Liver (tissue), 9 donors: ENCODE results near the gene TNS4. TPM values are rescaled to one million over a fixed set of nuclear protein-coding genes. Genes with fewer than 3 reads are reported as not detected.

ENCODE experiments used
- DNase-seq: peaks from one replicate; pipeline ENCODE4 v3.0.0-alpha.2; 2017; ENCODE audit warnings: low spot score
- H3K27ac ChIP-seq, 2 donors: one replicate each; pipeline ENCODE4 v1.7.0; 2013; ENCODE audit warnings: inconsistent platforms in 2 of 2, low read length in 2 of 2, control low read depth in 1 of 2, low read depth in 1 of 2, mild to moderate bottlenecking in 1 of 2
- H3K27me3 ChIP-seq, 4 donors: one replicate each; pipeline versions ENCODE4 v1.6.1 to v1.7.0; 2013; ENCODE audit warnings: low read length in 3 of 4, inconsistent platforms in 1 of 4, mild to moderate bottlenecking in 1 of 4, moderate library complexity in 1 of 4; ENCODE audit not compliant: control insufficient read depth in 4 of 4, insufficient read depth in 4 of 4
- H3K36me3 ChIP-seq, 4 donors: one replicate each; pipeline versions ENCODE4 v1.6.1 to v1.7.0; 2013; ENCODE audit warnings: low read length in 3 of 4, mild to moderate bottlenecking in 3 of 4, low read depth in 1 of 4, moderate library complexity in 1 of 4; ENCODE audit not compliant: control insufficient read depth in 4 of 4, insufficient read depth in 3 of 4
- H3K4me1 ChIP-seq, 4 donors: one replicate each; pipeline versions ENCODE4 v1.6.1 to v1.7.0; 2013; ENCODE audit warnings: low read length in 3 of 4, mild to moderate bottlenecking in 3 of 4, moderate library complexity in 1 of 4; ENCODE audit not compliant: control insufficient read depth in 4 of 4, insufficient read depth in 4 of 4
- H3K4me3 ChIP-seq, 3 donors: one replicate each; pipeline versions ENCODE4 v1.6.1 to v1.7.0; 2013; ENCODE audit warnings: low read length in 3 of 3, control low read depth in 1 of 3, low read depth in 1 of 3, mild to moderate bottlenecking in 1 of 3
- H3K9ac ChIP-seq, 2 donors: one replicate each; pipeline ENCODE4 v1.7.0; 2013; ENCODE audit warnings: low read length in 2 of 2, mild to moderate bottlenecking in 2 of 2, moderate library complexity in 2 of 2, control low read depth in 1 of 2, low read depth in 1 of 2
- H3K9me3 ChIP-seq, 4 donors: one replicate each; pipeline versions ENCODE4 v1.6.1 to v1.7.0; 2013; ENCODE audit warnings: low read length in 3 of 4; ENCODE audit not compliant: control insufficient read depth in 4 of 4
- ATF3 ChIP-seq: IDR thresholded peaks from 2 replicates; pipeline ENCODE4 v1.6.1; 2016; ENCODE audit warnings: antibody characterized with exemption
- CTCF ChIP-seq: fragments of 150-350 bp; IDR thresholded peaks from 2 replicates; pipeline ENCODE4 v1.5.1; 2017; ENCODE audit warnings: improper control_type of control experiment, low read depth, low read length; ENCODE audit not compliant: missing input control
- EGR1 ChIP-seq, 2 donors: IDR thresholded peaks; 2 replicates each; pipeline ENCODE4 v1.6.1; 2016 to 2018; ENCODE audit warnings: antibody characterized with exemption in 2 of 2, low read depth in 2 of 2
- FOXA1 ChIP-seq: IDR thresholded peaks from 2 replicates; pipeline ENCODE4 v1.6.1; 2016; ENCODE audit warnings: antibody characterized with exemption
- FOXA2 ChIP-seq: IDR thresholded peaks from 2 replicates; pipeline ENCODE4 v1.6.1; 2016; ENCODE audit warnings: antibody characterized with exemption
- GABPA ChIP-seq, 2 donors: IDR thresholded peaks in 1 of 2; conservative IDR thresholded peaks in 1 of 2; 2 replicates each; pipeline ENCODE4 v1.6.1; 2016; ENCODE audit warnings: antibody characterized with exemption in 2 of 2, mild to moderate bottlenecking in 1 of 2, moderate library complexity in 1 of 2
- HNF4A ChIP-seq, 2 donors: conservative IDR thresholded peaks; 2 replicates each; pipeline ENCODE4 v1.6.1; 2016; ENCODE audit warnings: antibody characterized with exemption in 2 of 2, mild to moderate bottlenecking in 2 of 2
- HNF4G ChIP-seq: IDR thresholded peaks from 2 replicates; pipeline ENCODE4 v1.6.1; 2016; ENCODE audit warnings: antibody characterized with exemption
- JUND ChIP-seq, 2 donors: IDR thresholded peaks; 2 replicates each; pipeline ENCODE4 v1.6.1; 2016; ENCODE audit warnings: antibody characterized with exemption in 2 of 2
- MAX ChIP-seq: IDR thresholded peaks from 2 replicates; pipeline ENCODE4 v1.6.1; 2016; ENCODE audit warnings: antibody characterized with exemption
- NR2F2 ChIP-seq: IDR thresholded peaks from 2 replicates; pipeline ENCODE4 v1.6.1; 2016; ENCODE audit warnings: antibody characterized with exemption
- RAD21 ChIP-seq, 2 donors: IDR thresholded peaks; 2 replicates each; pipeline ENCODE4 v1.6.1; 2016; ENCODE audit warnings: antibody characterized with exemption in 2 of 2, mild to moderate bottlenecking in 2 of 2
- REST ChIP-seq: IDR thresholded peaks from 2 replicates; pipeline ENCODE4 v1.6.1; 2016; ENCODE audit warnings: antibody characterized with exemption, mild to moderate bottlenecking
- RXRA ChIP-seq, 2 donors: IDR thresholded peaks; 2 replicates each; pipeline ENCODE4 v1.6.1; 2017 to 2018; ENCODE audit warnings: antibody characterized with exemption in 2 of 2, mild to moderate bottlenecking in 1 of 2
- SP1 ChIP-seq: IDR thresholded peaks from 2 replicates; pipeline ENCODE4 v1.6.1; 2018; ENCODE audit warnings: antibody characterized with exemption, mild to moderate bottlenecking
- TAF1 ChIP-seq: conservative IDR thresholded peaks from 2 replicates; pipeline ENCODE4 v1.6.1; 2016; ENCODE audit warnings: antibody characterized with exemption, mild to moderate bottlenecking
- YY1 ChIP-seq: IDR thresholded peaks from 2 replicates; pipeline ENCODE4 v1.6.1; 2016; ENCODE audit warnings: antibody characterized with exemption, mild to moderate bottlenecking
- ZBTB33 ChIP-seq: IDR thresholded peaks from 2 replicates; pipeline ENCODE4 v1.6.1; 2016; ENCODE audit warnings: antibody characterized with exemption
- WGBS: extraction: QIAGEN DNeasy Blood & Tissue Kit; methylation state at CpG from one replicate; pipeline ENCODE4 v1.1.7; 2013; 5-methylcytosine and 5-hydroxymethylcytosine counted together
- polyA plus RNA-seq, 2 donors: library from polyadenylated mRNA; stranded (reverse) in 1 of 2; unstranded in 1 of 2; fragments of 200-250 nt in 1 of 2; fragments of >200 nt in 1 of 2; fragmentation: Nextera tagmentation in 1 of 2; extraction: Ambion mirVana in 1 of 2; gene quantifications; one replicate each; pipeline versions ENCODE4 v1.2.1 to v1.2.3, GENCODE V29; 2013 to 2015
- total RNA-seq, 2 donors: library from RNA; depleted of rRNA; stranded (reverse); fragments of >200 nt; gene quantifications; one replicate each; pipeline ENCODE4 v1.2.3, GENCODE V29; 2014
- donor health status: healthy.
- donor health status: healthy.
- donor health status: healthy.
- donor health status: healthy.
- donor health status: healthy.

The TNS4 gene
- total and polyA plus RNA-seq, 4 donors = 0.08 TPM; not detected in 3

- H3K9me3 ChIP-seq = no peaks in the 10 kb centered on the region
- H3K9ac ChIP-seq = no peak overlapping the region
- H3K27ac ChIP-seq = no peak overlapping the region
- peaks cover 0 to 10% (median 4%) of the 10 kb centered on the region in 4 donors for H3K4me1 ChIP-seq
- TF ChIP-seq REST = no peak
- no peak for TF ChIP-seq HNF4G
- TF ChIP-seq FOXA2 = no peak
- no peak for TF ChIP-seq GABPA (IDR thresholded peaks at IDR 0.05 in 1 of 2, conservative IDR thresholded peaks at IDR 0.05 in 1 of 2)
- no peak for TF ChIP-seq RAD21 (IDR thresholded peaks at IDR 0.05)
- TF ChIP-seq EGR1 (IDR thresholded peaks at IDR 0.05; ENCODE audit: low read depth in 2 of 2) = no peak
- TF ChIP-seq RXRA (IDR thresholded peaks at IDR 0.05) = no peak
- no peak for TF ChIP-seq ZBTB33
- TF ChIP-seq CTCF = no peak
- no peak for TF ChIP-seq YY1
- no peak for TF ChIP-seq NR2F2
- TF ChIP-seq FOXA1 = no peak
- no peak for TF ChIP-seq HNF4A (conservative IDR thresholded peaks at IDR 0.05)
- TF ChIP-seq TAF1 = no peak
- no peak for TF ChIP-seq SP1
- no peak for TF ChIP-seq MAX
- TF ChIP-seq JUND (IDR thresholded peaks at IDR 0.05) = no peak
- no peak for TF ChIP-seq ATF3
- no peaks in the 10 kb centered on the region for H3K36me3 ChIP-seq
- no peak for DNase-seq
- no peaks in the 10 kb centered on the region for H3K27me3 ChIP-seq
- 92% methylated on average over 6 of the region's 6 CpGs for whole genome bisulfite sequencing
- H3K4me3 ChIP-seq = no peak overlapping the region
Observed at GRCh38 chr17:40496170-40496569, 5.3 kb downstream of the TNS4 start.
